Activated CD8-positive, alpha-beta T cell treated with anti-CD3 and anti-CD28 coated beads, Interleukin-2, amount 10 ng/mL, durations not matched to agents 7 days and 5 days (primary cell): ENCODE data around the gene HPCAL1. TPM values are rescaled to one million over a fixed set of nuclear protein-coding genes. Genes with fewer than 3 reads are reported as not detected.
A peak's percentile ranks its signal among the peaks of the same experiment; 100 is the strongest.

Source experiments
- ATAC-seq: fragments of 150-1000 bp; cut with Tn5 transposase; one replicate; pipeline ENCODE4 v1.10.0; 2021; ENCODE audit warnings: moderate library complexity
- CTCF ChIA-PET: fragments of 350-600 bp; sonication (Branson Sonifier 250); formaldehyde crosslinking; loops from one replicate; lab custom pipeline; 2021; ENCODE audit warnings: antibody characterized with exemption; lab: Charles Lee
- POLR2A ChIA-PET: fragments of 350-600 bp; sonication (Branson Sonifier 250); formaldehyde crosslinking; loops from one replicate; lab custom pipeline; 2021; ENCODE audit warnings: antibody characterized with exemption; lab: Charles Lee
- DNase-seq: peaks from one replicate; pipeline ENCODE4 v3.0.0-alpha.2; 2020
- H3K27ac Mint-ChIP-seq: one replicate; pipeline ENCODE4 v1.8.0; 2021; ENCODE audit warnings: mild to moderate bottlenecking, mixed read lengths
- H3K27me3 Mint-ChIP-seq: one replicate; pipeline ENCODE4 v1.8.0; 2021; ENCODE audit warnings: low read depth, mixed read lengths
- H3K36me3 Mint-ChIP-seq: one replicate; pipeline ENCODE4 v1.8.0; 2021; ENCODE audit warnings: low read depth, mixed read lengths
- H3K4me1 Mint-ChIP-seq: one replicate; pipeline ENCODE4 v1.8.0; 2021; ENCODE audit warnings: low read depth, mixed read lengths
- H3K4me3 Mint-ChIP-seq: one replicate; pipeline ENCODE4 v1.8.0; 2021; ENCODE audit warnings: mild to moderate bottlenecking, mixed read lengths
- H3K9me3 Mint-ChIP-seq: one replicate; pipeline ENCODE4 v1.8.0; 2022; ENCODE audit warnings: mixed read lengths; ENCODE audit not compliant: insufficient read depth
- total RNA-seq, 2 experiments: library from RNA; stranded (reverse); gene quantifications; one replicate each; pipeline ENCODE4 v1.2.3, GENCODE V29; 2021

The HPCAL1 gene
- total RNA-seq, 2 experiments from 2014 or later, result 55.8 to 56.6 TPM

DNA sequence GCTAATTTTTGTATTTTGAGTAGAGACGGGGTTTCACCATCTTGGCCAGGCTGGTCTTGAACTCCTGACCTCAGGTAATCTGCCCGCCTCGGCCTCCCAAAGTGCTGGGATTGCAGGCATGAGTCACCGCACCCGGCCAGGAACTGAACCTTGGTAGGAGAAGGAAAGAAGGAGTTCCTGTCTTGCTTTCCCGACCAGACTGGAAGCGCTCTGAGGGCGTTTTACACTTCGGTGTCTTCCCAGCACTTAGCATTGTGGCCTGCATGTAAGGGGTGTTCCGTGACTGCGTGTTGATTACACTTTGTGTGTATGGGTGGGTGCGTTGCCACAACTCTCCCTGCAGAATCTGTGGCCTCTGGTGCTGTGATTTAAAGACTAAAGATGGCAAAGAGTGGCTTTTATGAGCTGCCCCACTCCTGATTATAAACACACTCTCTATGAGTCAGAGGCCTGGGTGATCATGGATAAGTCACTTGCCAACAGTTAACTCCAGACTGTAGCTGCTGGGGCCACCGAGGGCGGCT, 99.4 kb downstream of the HPCAL1 start:
- Mint-ChIP-seq H3K4me1 (peaks cover 36% of the 10 kb centered on the region), H3K27me3 (no peaks in the 10 kb centered on the region), H3K9me3 (no peaks in the 10 kb centered on the region), H3K27ac (no peak overlapping the region), H3K4me3 (no peak overlapping the region), H3K36me3 (peaks cover 35% of the 10 kb centered on the region)
- CTCF ChIA-PET, result interaction anchor here (1.1 kb wide), 1 partner anchor 330 kb away, joined by 3 read pairs; no protein-coding TSS in a partner anchor
- POLR2A ChIA-PET, result no interaction called here
- DNase-seq, result no peak
- ATAC-seq, result no peak

DNA sequence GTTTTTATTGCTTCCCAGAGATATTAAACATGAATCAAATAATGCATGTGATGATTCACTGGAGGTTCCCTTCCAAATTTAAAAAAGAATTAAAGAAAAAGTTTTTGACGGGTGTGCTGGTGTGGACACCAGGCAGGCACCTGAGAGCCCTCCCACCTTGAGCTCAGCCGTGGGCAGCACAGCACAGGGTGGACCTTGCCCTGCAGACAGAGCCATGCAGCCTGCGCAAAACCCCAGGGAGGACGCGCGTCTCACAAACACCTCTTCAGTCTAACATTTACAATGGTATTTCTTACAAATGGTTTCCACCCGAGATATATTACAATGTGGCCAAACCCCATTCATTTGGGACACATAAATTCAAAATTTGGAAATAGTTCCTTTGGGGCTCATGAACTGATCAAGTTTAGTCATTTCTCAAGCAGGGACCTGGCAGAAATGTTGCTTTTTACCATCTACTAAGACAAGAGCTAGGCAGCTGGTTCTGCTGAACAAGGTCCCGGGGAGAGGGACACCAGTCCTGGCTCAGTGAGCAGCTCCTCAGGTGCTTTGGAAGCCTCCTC, 100.0 kb downstream of the HPCAL1 start:
- no peaks in the 10 kb centered on the region for H3K27me3 Mint-ChIP-seq
- DNase-seq (no peak), ATAC-seq (no peak)
- no peak overlapping the region for H3K4me3 Mint-ChIP-seq
- POLR2A ChIA-PET, result no interaction called here
- no peaks in the 10 kb centered on the region for H3K9me3 Mint-ChIP-seq
- H3K4me1 Mint-ChIP-seq, result peaks cover 42% of the 10 kb centered on the region
- no peak overlapping the region for H3K27ac Mint-ChIP-seq
- H3K36me3 Mint-ChIP-seq, result peaks cover 35% of the 10 kb centered on the region
- CTCF ChIA-PET, result interaction anchor here (1.1 kb wide), 1 partner anchor 330 kb away, joined by 3 read pairs; no protein-coding TSS in a partner anchor

DNA sequence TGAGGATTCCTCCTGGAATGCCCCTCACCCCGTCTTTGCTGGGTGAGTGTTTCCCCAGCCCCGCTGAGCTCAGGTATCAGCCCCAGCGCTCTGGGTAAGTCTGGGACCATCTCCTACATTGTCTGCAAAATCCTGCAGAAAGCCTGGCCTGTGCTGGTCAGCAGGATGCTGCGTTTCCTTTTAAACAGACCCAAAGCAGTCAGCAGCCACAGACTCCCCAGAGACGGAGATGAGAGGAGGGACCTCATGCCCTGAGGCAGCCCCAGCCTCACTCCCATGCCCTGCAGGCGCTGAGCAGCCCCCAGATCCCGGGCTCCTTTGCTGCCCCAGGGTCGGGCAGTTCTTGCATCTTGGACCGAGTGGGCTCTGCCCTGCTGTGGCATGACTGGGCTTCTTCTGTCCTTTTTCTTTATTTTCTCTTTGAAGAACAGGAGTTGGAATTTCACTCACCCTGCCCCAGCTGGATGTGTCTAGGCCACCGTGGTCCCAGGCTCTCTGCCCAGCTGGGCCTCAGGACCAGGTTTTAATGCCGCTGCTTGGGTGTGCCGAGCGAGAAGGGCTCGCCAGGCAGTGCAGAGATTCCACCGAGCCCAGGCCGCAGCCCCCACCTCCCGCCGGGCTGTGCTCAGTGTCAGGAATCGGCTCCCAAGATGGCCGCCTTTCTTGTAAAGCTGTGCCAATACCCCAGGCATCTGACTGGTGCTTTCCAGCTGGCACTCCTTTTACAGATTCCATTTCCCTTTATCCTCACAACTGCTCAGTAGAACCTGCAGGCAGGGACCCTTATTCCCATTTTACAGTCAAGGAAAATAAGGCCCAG, 101.8 kb downstream of the HPCAL1 start:
- POLR2A ChIA-PET, result no interaction called here
- no peak for ATAC-seq
- Mint-ChIP-seq H3K4me1 (peaks cover 58% of the 10 kb centered on the region), H3K4me3 (no peak overlapping the region), H3K9me3 (no peaks in the 10 kb centered on the region), H3K27ac (no peak overlapping the region), H3K27me3 (no peaks in the 10 kb centered on the region), H3K36me3 (peaks cover 28% of the 10 kb centered on the region)
- DNase-seq, result no peak
- CTCF ChIA-PET, result interaction anchor here (1.3 kb wide), 1 partner anchor 31 kb away, joined by 5 read pairs; no protein-coding TSS in a partner anchor

- H3K36me3 Mint-ChIP-seq, result peaks cover 19% of the 10 kb centered on the region
- H3K27ac Mint-ChIP-seq, result no peak overlapping the region
- ChIA-PET POLR2A (no interaction called here), CTCF (interaction anchor here (1.3 to 5.9 kb wide), 2 partner anchors 30 to 100 kb away, joined by 5 to 105 read pairs; partner anchors contain the start of gene HPCAL1)
- no peak overlapping the region for H3K4me3 Mint-ChIP-seq
- H3K9me3 Mint-ChIP-seq, result no peaks in the 10 kb centered on the region
- no peak for DNase-seq
- ATAC-seq, result no peak
- peaks cover 50% of the 10 kb centered on the region for H3K4me1 Mint-ChIP-seq
- H3K27me3 Mint-ChIP-seq, result no peaks in the 10 kb centered on the region
Measured at GRCh38 chr2:10405448-10405847, 102.7 kb downstream of the HPCAL1 start.

- peaks cover 45% of the 10 kb centered on the region for H3K4me1 Mint-ChIP-seq
- no peak for DNase-seq
- H3K4me3 Mint-ChIP-seq, result no peak overlapping the region
- H3K9me3 Mint-ChIP-seq, result no peaks in the 10 kb centered on the region
- ChIA-PET POLR2A (no interaction called here), CTCF (interaction anchor here (1.2 to 5.9 kb wide), 2 partner anchors 75 to 101 kb away, joined by 3 to 105 read pairs; partner anchors contain the start of gene HPCAL1)
- ATAC-seq, result no peak
- no peaks in the 10 kb centered on the region for H3K27me3 Mint-ChIP-seq
- peaks cover 15% of the 10 kb centered on the region for H3K36me3 Mint-ChIP-seq
- H3K27ac Mint-ChIP-seq, result no peak overlapping the region
Measured at GRCh38 chr2:10406016-10406415, 103.3 kb downstream of the HPCAL1 start.

- ChIA-PET CTCF (interaction anchor here (1.2 to 5.9 kb wide), 8 partner anchors 23 to 279 kb away, joined by 3 to 139 read pairs (median 49); partner anchors contain the start of genes HPCAL1 and RRM2), POLR2A (no interaction called here)
- peaks cover 11% of the 10 kb centered on the region for H3K36me3 Mint-ChIP-seq
- H3K27ac Mint-ChIP-seq, result no peak overlapping the region
- H3K9me3 Mint-ChIP-seq, result no peaks in the 10 kb centered on the region
- H3K27me3 Mint-ChIP-seq, result no peaks in the 10 kb centered on the region
- H3K4me1 Mint-ChIP-seq, result peaks cover 38% of the 10 kb centered on the region
- H3K4me3 Mint-ChIP-seq, result no peak overlapping the region
- DNase-seq (no peak), ATAC-seq (no peak)
Measured at GRCh38 chr2:10406491-10407188, 103.9 kb downstream of the HPCAL1 start.

DNA sequence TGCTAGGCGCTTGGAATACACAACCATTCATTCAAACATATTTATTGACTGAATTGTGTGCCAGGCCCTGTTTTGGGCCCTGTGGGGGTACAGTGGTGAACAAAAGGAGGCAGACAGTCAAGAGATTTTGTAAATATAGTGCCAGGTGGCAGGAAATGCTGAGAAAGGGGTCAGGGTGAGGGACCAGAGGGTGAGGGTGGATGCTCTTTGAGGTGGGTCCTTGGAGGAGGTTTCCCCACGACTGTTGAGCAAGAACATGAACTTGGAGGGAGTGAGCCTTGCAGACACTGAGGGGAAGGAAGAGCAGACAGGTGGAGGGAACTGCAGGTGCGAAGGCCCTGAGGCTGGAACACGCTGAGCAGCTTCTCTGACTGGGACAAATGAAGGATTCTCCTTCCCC, 104.7 kb downstream of the HPCAL1 start:
- Mint-ChIP-seq H3K27me3 (no peaks in the 10 kb centered on the region), H3K4me1 (peaks cover 39% of the 10 kb centered on the region), H3K36me3 (peaks cover 12% of the 10 kb centered on the region), H3K4me3 (peak overlapping the region; percentile 74), H3K27ac (peak overlapping the region; percentile 91), H3K9me3 (no peaks in the 10 kb centered on the region)
- DNase-seq (no peak), ATAC-seq (no peak)
- ChIA-PET CTCF (interaction anchor here (0.9 to 5.9 kb wide), 21 partner anchors 17 to 378 kb away, joined by 3 to 139 read pairs (median 20); partner anchors contain the start of genes HPCAL1, ODC1 and RRM2), POLR2A (interaction anchor here (1.8 to 2.4 kb wide), 3 partner anchors 76 to 282 kb away, joined by 4 to 12 read pairs (median 6); no protein-coding TSS in a partner anchor)

- Mint-ChIP-seq H3K4me3 (peak overlapping the region; percentile 74), H3K4me1 (peaks cover 39% of the 10 kb centered on the region), H3K9me3 (no peaks in the 10 kb centered on the region), H3K27me3 (no peaks in the 10 kb centered on the region), H3K36me3 (peaks cover 12% of the 10 kb centered on the region), H3K27ac (peak overlapping the region; percentile 91)
- ATAC-seq (peak; percentile 78), DNase-seq (peak; percentile 77)
- ChIA-PET CTCF (interaction anchor here (0.7 to 5.9 kb wide), 42 partner anchors 11 to 379 kb away, joined by 3 to 139 read pairs (median 8); partner anchors contain the start of genes HPCAL1, ODC1 and RRM2), POLR2A (interaction anchor here (0.6 to 2.4 kb wide), 6 partner anchors 77 to 283 kb away, joined by 3 to 12 read pairs (median 4); no protein-coding TSS in a partner anchor)
Measured at GRCh38 chr2:10407841-10408648, 105.3 kb downstream of the HPCAL1 start.

- H3K9me3 Mint-ChIP-seq, result no peaks in the 10 kb centered on the region
- CTCF ChIA-PET, result interaction anchor here (0.6 to 5.9 kb wide), 69 partner anchors 9 to 658 kb away, joined by 3 to 139 read pairs (median 5); partner anchors contain the start of genes HPCAL1, ODC1 and RRM2
Measured at GRCh38 chr2:10408649-10409579, 106.2 kb downstream of the HPCAL1 start.

More at GRCh38 chr2:10408649-10409579, 106.2 kb downstream of the HPCAL1 start:
- peak; percentile 87 for DNase-seq
- peak overlapping the region; percentile 74 for H3K4me3 Mint-ChIP-seq
- no peaks in the 10 kb centered on the region for H3K27me3 Mint-ChIP-seq
- POLR2A ChIA-PET, result interaction anchor here (0.6 to 2.4 kb wide), 8 partner anchors 78 to 284 kb away, joined by 3 to 12 read pairs (median 4); no protein-coding TSS in a partner anchor
- peaks cover 12% of the 10 kb centered on the region for H3K36me3 Mint-ChIP-seq
- peaks cover 39% of the 10 kb centered on the region for H3K4me1 Mint-ChIP-seq
- H3K27ac Mint-ChIP-seq, result peak overlapping the region; percentile 91
- peak; percentile 85 for ATAC-seq
